Endothelial cell of umbilical vein (primary cell): ENCODE data around the gene BMP2K. TPM values are rescaled to one million over a fixed set of nuclear protein-coding genes. Genes with fewer than 3 reads are reported as not detected.

Experiments
- BruUV-seq: library from RNA; stranded (reverse); fragments of 400-500 nt; replicated peaks from 2 replicates; lab custom pipeline; 2021; lab: Mats Ljungman, UMichigan
- CTCF ChIA-PET: fragments of 300-600, 350-600 bp; sonication (Branson Sonifier 250); formaldehyde crosslinking; loops from one replicate; lab custom pipeline; 2021; ENCODE audit warnings: antibody characterized with exemption, inconsistent platforms; lab: Charles Lee
- POLR2A ChIA-PET: fragments of 300-600, 350-600 bp; sonication (Branson Sonifier 250); formaldehyde crosslinking; loops from one replicate; lab custom pipeline; 2021; ENCODE audit warnings: antibody characterized with exemption, inconsistent platforms; lab: Charles Lee
- DNase-seq: peaks from one replicate; pipeline ENCODE4 v3.0.0-alpha.2; 2011; ENCODE audit warnings: low read depth, low spot score
- FAIRE-seq: peaks from 2 replicates; lab custom pipeline; 2011; peaks lifted over from hg19 to GRCh38; lab: Jason Lieb, UNC
- H2AFZ ChIP-seq: 2 replicates; pipeline ENCODE4 v1.6.0; 2012; ENCODE audit warnings: low read depth, low read length, control low read depth, inconsistent platforms
- H3K27ac ChIP-seq: 2 replicates; pipeline ENCODE4 v1.5.1; 2011; ENCODE audit warnings: low read depth, mild to moderate bottlenecking, control low read depth, low read length, moderate library complexity; ENCODE audit not compliant: insufficient read depth
- H3K27me3 ChIP-seq, 2 experiments: 2 replicates each; pipeline versions ENCODE4 v1.6.0 to v1.6.1; 2011; ENCODE audit warnings: low read length in 2 of 2, mixed read lengths in 1 of 2; ENCODE audit not compliant: control insufficient read depth in 2 of 2, insufficient read depth in 2 of 2
- H3K36me3 ChIP-seq, 2 experiments: 2 replicates in 1 of 2; 3 replicates in 1 of 2; pipeline ENCODE4 v1.5.1; 2011; ENCODE audit warnings: low read length in 2 of 2, mild to moderate bottlenecking in 1 of 2, moderate library complexity in 1 of 2; ENCODE audit not compliant: control insufficient read depth in 2 of 2, insufficient read depth in 2 of 2; ENCODE audit errors: extremely low read depth in 1 of 2
- H3K4me1 ChIP-seq: 3 replicates; pipeline ENCODE4 v1.5.1; 2011; ENCODE audit warnings: mild to moderate bottlenecking, low read length; ENCODE audit not compliant: control insufficient read depth, insufficient read depth; ENCODE audit errors: extremely low read depth
- H3K4me2 ChIP-seq: 2 replicates; pipeline ENCODE4 v1.6.1; 2011; ENCODE audit warnings: low read length, control low read depth, mixed read lengths; ENCODE audit not compliant: insufficient read depth
- H3K4me3 ChIP-seq, 3 experiments: fragments of 200-600 bp in 1 of 3; sonication (generic), shearing (Covaris generic) in 1 of 3; replicated peaks in 1 of 3; 2 replicates each; pipeline ENCODE4 v1.5.1; 2011 to 2016; ENCODE audit warnings: control low read depth in 3 of 3, low read length in 3 of 3, mild to moderate bottlenecking in 2 of 3, inconsistent platforms in 1 of 3, low read depth in 1 of 3, moderate library complexity in 1 of 3; ENCODE audit not compliant: insufficient read depth in 1 of 3
- H3K79me2 ChIP-seq: 2 replicates; pipeline ENCODE4 v1.6.0; 2012; ENCODE audit warnings: low read length, inconsistent platforms; ENCODE audit not compliant: control insufficient read depth, insufficient read depth
- H3K9ac ChIP-seq: replicated peaks from 2 replicates; pipeline ENCODE3; 2011; ENCODE audit warnings: low read length, control low read depth; ENCODE audit not compliant: insufficient read depth; ENCODE audit errors: extremely low read depth
- H3K9me1 ChIP-seq: replicated peaks from 3 replicates; pipeline ENCODE4 v1.6.0; 2011; ENCODE audit warnings: mild to moderate bottlenecking, low read length; ENCODE audit not compliant: control insufficient read depth, insufficient read depth; ENCODE audit errors: extremely low read depth
- H3K9me3 ChIP-seq: replicated peaks from 2 replicates; pipeline ENCODE4 v1.5.1; 2012; ENCODE audit warnings: low read length, inconsistent platforms; ENCODE audit not compliant: control insufficient read depth, insufficient read depth
- H4K20me1 ChIP-seq: replicated peaks from 2 replicates; pipeline ENCODE3; 2011; ENCODE audit warnings: mild to moderate bottlenecking, low read length; ENCODE audit not compliant: control insufficient read depth, insufficient read depth; ENCODE audit errors: extremely low read depth
- CTCF ChIP-seq, 2 donors: IDR thresholded peaks; 1 replicate in 1 of 2; 2 replicates in 1 of 2; pipeline ENCODE4 v1.5.1; 2011; ENCODE audit warnings: low read length in 2 of 2, mild to moderate bottlenecking in 2 of 2, moderate library complexity in 2 of 2, control low read depth in 1 of 2, inconsistent platforms in 1 of 2, low read depth in 1 of 2; ENCODE audit not compliant: insufficient read depth in 1 of 2; ENCODE audit errors: extremely low read depth in 1 of 2
- EZH2 ChIP-seq: IDR thresholded peaks from 2 replicates; pipeline ENCODE4 v1.6.1; 2012; ENCODE audit warnings: borderline replicate concordance, low read depth, mild to moderate bottlenecking, moderate library complexity, low read length, inconsistent platforms; ENCODE audit not compliant: severe bottlenecking
- FOS ChIP-seq: IDR thresholded peaks from 2 replicates; pipeline ENCODE4 v1.6.1; 2011; ENCODE audit warnings: mild to moderate bottlenecking, low read length, moderate library complexity, borderline replicate concordance; ENCODE audit not compliant: insufficient read depth
- JUN ChIP-seq: IDR thresholded peaks from 2 replicates; pipeline ENCODE4 v1.6.1; 2011; ENCODE audit warnings: borderline replicate concordance, low read depth; ENCODE audit not compliant: insufficient read length, insufficient read depth
- POLR2A ChIP-seq: IDR thresholded peaks from 2 replicates; pipeline ENCODE4 v1.6.1; 2012; ENCODE audit warnings: low read depth, mild to moderate bottlenecking, control low read depth, low read length
- POLR2AphosphoS5 ChIP-seq: IDR thresholded peaks from 2 replicates; pipeline ENCODE4 v1.6.1; 2012; ENCODE audit warnings: low read depth, mild to moderate bottlenecking, control low read depth, low read length, moderate library complexity; ENCODE audit not compliant: insufficient read depth
- dilution Hi-C: fragments of 300-500 bp; cut with MboI; formaldehyde crosslinking; loops from one replicate; pipeline ENCODE4 v1.15.0; 2019; ENCODE audit warnings: low sequenced_read_pairs; ENCODE audit not compliant: extremely low pct_ligation_motif_present
- intact Hi-C: fragments of 100-400 bp; cut with micrococcal nuclease; formaldehyde crosslinking; loops from one replicate; pipeline ENCODE4 v1.10.0; 2022
- polyA plus RNA-seq, 4 experiments: library from polyadenylated mRNA; depleted of rRNA in 3 of 4; stranded (reverse) in 3 of 4; unstranded in 1 of 4; fragments of >200 nt; gene quantifications; 2 replicates each; pipeline versions ENCODE4 v1.2.1 to v1.2.3, GENCODE V29; 2011 to 2012; ENCODE audit warnings: missing spikeins in 1 of 4
- total RNA-seq: library from RNA; stranded (reverse); gene quantifications from 2 replicates; pipeline ENCODE4 v1.2.3, GENCODE V29; 2021

Gene BMP2K
- total and polyA plus RNA-seq, 2 donors (not counting 3 experiments of a cell fraction or from before 2014, with no cell fraction given): 16.1 to 37.9 TPM

- H2AFZ ChIP-seq: no peak overlapping the region
- BruUV-seq: no TSS peak
- H3K9ac ChIP-seq: no peak overlapping the region
- FAIRE-seq (peak; percentile 80), DNase-seq (peak; percentile 42)
- H3K79me2 ChIP-seq: no peaks in the 10 kb centered on the region
- no peaks in the 10 kb centered on the region for H4K20me1 ChIP-seq
- H3K27ac ChIP-seq: no peak overlapping the region
- dilution Hi-C loops: no loop called here
- H3K27me3 ChIP-seq: peaks cover 5 to 9% of the 10 kb centered on the region in 2 experiments
- intact Hi-C loops: loop anchor here (1.0 to 10.0 kb wide), 8 partner anchors 90 to 1385 kb away; no protein-coding TSS in a partner anchor
- H3K9me3 ChIP-seq: no peaks in the 10 kb centered on the region
- TF ChIP-seq FOS (no peak), JUN (no peak), CTCF (IDR thresholded peaks at IDR 0.05; ENCODE audit: extremely low read depth in 1 of 2, insufficient read depth in 1 of 2, low read depth in 1 of 2, low read length in 2 of 2) (peak; percentile 47 to 50), EZH2 (no peak), POLR2A (no peak), POLR2AphosphoS5 (no peak)
- H3K4me2 ChIP-seq: no peak overlapping the region
- no peak overlapping the region for H3K4me3 ChIP-seq
- no peaks in the 10 kb centered on the region for H3K36me3 ChIP-seq
- POLR2A ChIA-PET: no interaction called here
- CTCF ChIA-PET: interaction anchor here (1.1 to 4.8 kb wide), 10 partner anchors 9 to 1384 kb away, joined by 3 to 30 read pairs (median 10); partner anchors contain the start of genes CFAP299 and PAQR3
- H3K4me1 ChIP-seq: no peaks in the 10 kb centered on the region
- H3K9me1 ChIP-seq: no peaks in the 10 kb centered on the region
These were observed 175.8 kb downstream of the BMP2K start for GRCh38 chr4:78951862-78952472.
